ENCODE measurements around the gene PLK4.

GRCh38 chr4:127896069-127896468 lies 15.4 kb downstream of the PLK4 start:
- TF ChIP-seq, protein P1, sequence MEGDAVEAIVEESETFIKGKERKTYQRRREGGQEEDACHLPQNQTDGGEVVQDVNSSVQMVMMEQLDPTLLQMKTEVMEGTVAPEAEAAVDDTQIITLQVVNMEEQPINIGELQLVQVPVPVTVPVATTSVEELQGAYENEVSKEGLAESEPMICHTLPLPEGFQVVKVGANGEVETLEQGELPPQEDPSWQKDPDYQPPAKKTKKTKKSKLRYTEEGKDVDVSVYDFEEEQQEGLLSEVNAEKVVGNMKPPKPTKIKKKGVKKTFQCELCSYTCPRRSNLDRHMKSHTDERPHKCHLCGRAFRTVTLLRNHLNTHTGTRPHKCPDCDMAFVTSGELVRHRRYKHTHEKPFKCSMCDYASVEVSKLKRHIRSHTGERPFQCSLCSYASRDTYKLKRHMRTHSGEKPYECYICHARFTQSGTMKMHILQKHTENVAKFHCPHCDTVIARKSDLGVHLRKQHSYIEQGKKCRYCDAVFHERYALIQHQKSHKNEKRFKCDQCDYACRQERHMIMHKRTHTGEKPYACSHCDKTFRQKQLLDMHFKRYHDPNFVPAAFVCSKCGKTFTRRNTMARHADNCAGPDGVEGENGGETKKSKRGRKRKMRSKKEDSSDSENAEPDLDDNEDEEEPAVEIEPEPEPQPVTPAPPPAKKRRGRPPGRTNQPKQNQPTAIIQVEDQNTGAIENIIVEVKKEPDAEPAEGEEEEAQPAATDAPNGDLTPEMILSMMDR (IDR thresholded peaks at IDR 0.05): no peak
- TF ChIP-seq POLR2A (IDR thresholded peaks at IDR 0.05) (no peak), POLR2AphosphoS5 (IDR thresholded peaks at IDR 0.05) (no peak)

All from sigmoid colon (tissue), 4 donors.